NCI-H187 treated with DMSO at 0.1 percent for 48 hours (cell line): ENCODE data around the gene WIPF3.
A peak's percentile ranks its signal among the peaks of the same experiment; 100 is the strongest.

Experiments
- DNase-seq: peaks from one replicate; lab custom pipeline; 2025; lab: John Stamatoyannopoulos, UW

WIPF3 gene

DNA sequence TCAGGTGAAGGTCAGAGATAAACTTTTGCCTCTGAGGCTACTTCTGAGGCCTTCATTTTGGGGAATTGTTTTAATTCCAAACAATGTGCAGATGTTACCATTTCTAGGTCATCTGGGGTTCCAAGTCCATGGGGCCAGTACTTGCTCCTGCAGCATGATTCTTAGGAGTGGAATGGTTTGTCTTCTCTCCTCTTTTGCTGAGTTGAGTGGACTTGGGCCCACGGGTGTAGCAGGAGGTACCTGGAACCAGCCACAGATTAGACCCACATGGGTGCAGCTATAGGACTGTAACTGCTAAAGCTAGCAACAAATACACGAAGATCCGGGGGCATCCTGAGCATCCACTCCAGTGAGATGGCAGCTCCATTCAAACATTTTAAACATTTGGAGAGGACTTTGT lies 41.6 kb downstream of the WIPF3 start:
- DNase-seq = no peak

DNA sequence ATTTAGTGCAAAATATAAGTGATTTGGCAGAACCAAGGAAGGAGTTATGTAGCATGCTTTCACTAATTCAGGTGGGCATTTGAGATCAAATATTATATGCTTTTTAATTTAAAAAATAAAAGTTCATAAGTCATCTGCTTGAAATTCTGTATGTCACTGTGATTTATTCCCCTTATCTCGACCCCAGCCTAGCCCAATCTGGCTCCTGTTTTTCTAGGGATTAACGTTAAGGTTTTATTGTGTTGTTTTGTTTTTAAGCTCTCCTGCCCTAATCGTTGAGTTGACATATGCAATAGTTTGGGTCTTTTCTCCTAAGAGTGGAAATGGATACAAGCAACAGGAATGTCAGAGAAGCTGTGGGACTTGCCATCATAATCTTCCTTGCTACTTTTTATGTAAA lies 42.6 kb downstream of the WIPF3 start:
- DNase-seq = no peak

GRCh38 chr7:29851487-29851886 lies 45.2 kb downstream of the WIPF3 start:
- DNase-seq = no peak

DNA sequence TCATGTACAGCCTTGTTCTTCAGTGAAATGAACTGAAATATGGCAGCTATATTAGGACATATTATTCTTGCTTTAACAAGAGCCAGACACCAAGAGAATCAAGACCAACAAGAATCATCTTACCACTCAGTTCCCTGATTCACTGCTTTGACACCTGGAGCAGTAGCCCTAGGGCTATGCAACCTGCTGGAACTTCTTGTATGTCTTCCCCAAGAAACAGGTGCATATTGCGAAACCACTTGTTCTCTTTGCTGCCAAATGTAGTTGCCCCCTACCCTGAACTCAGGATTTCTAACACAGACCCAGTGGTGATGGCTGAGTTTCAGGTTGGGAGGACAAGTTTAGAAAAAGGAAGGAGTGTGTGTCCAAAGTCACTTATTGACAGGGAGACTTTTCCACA lies 46.1 kb downstream of the WIPF3 start:
- DNase-seq = no peak

DNA sequence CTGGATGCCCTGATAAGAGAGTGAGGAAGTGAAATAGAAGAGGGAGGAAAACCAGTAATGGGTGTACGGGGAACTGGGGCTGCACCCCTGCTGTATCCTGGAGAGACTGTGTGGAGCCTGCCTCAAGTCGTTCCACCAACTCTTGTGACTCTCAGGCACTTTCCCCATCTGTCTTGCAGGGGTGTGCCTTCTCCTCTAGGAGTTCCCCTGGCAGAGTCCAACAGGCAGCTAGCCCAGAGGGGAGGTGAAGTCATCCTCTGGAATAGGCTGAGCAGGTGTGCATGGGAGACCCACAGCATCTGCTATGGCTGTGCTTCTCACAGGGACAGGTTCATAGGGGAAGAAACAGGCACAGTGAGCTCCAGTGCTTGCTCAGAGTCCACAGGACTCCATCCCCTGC lies 46.8 kb downstream of the WIPF3 start:
- no peak for DNase-seq

DNA sequence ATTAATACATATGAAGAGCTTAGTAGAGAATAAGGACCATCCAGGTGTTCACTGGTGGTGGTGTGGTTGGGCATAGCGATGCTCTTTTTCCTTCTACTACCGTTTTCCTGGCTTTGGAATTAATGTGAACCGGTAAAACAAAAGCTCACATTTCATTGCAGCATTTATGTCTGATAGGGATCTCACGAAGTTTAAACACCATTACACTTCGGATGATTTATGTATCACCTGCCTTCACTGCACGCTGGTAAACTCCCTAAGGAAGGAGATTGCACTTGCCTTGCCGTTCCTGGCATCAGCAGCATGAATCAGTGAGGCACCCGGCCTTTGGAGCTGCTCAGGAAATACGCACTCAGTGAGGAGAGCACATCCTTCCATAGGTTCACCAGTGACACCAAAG lies 47.5 kb downstream of the WIPF3 start:
- no peak for DNase-seq

DNA sequence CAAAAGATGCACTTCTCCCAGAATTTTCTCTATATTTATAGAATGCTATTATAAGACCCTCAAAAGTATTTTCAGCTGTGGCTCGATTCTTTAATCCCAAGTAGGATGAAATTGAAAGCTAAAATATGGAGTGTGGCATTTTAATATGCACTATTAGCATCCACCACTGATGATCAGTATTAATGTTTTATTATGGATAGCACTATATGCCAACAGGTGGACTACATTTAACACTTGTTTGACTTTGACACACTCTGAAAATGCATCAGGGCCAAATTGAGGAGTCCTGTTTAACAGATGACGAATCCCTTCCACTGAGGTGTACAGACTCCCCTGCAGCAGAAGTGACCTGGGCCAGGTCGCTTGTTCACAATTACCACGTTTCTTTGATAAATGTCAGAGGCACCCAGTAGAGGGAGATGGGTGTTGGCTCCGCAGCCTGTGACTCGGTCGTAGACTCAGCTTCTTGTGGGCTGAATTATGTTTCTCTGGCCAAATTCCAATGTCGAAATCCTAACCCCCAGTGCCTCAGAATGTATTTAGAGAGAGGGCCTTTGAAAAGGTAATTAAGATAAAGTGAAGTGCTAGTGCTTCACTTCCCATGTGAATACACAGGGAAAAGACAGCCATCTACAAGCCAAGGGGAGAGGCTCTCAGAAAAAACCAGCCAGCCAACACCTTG lies 48.1 kb downstream of the WIPF3 start:
- DNase-seq = peak; percentile 26

- no peak for DNase-seq
These were observed 51.3 kb downstream of the WIPF3 start for GRCh38 chr7:29857654-29858053.

DNA sequence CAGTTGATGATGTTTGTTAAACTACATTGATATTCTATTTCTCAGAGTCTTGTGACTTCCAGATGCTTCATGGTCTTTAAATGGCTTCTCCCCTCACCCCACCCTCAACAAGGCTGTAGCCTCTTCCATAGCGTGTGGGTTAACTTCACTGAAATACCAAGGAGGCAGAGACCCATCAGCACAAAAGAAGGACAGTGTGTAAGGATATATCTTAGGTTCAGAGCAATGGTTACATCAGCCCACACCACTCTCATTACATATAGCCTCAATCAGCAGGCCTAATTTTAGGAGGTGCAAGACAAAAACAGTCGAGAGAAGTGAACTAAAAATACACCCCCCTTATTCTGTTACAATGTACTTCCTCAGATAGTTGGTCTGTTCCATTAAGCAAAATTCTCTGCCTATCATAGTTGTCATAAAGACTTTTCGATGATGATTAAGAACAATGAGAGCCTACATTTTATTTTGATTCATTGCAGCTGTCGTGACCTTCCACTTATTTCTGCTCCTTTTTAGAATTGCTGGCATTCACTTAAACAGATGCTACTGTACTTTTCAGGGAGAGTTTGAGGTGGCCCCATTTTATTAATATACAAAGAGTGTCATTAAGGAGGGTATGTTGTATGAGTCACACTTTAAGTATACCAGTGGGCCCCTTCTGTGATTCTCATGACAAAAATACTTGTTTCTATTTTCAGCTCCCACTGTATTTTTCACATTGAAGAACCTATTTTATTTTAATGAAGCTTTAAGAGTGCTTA lies 52.1 kb downstream of the WIPF3 start:
- DNase-seq = no peak

- no peak for DNase-seq
These were observed 52.8 kb downstream of the WIPF3 start for GRCh38 chr7:29859104-29859503.

GRCh38 chr7:29859524-29860185 lies 53.3 kb downstream of the WIPF3 start:
- no peak for DNase-seq

GRCh38 chr7:29860186-29860585 lies 53.9 kb downstream of the WIPF3 start:
- no peak for DNase-seq

- DNase-seq = no peak
These were observed 55.6 kb downstream of the WIPF3 start for GRCh38 chr7:29861884-29862283.

DNA sequence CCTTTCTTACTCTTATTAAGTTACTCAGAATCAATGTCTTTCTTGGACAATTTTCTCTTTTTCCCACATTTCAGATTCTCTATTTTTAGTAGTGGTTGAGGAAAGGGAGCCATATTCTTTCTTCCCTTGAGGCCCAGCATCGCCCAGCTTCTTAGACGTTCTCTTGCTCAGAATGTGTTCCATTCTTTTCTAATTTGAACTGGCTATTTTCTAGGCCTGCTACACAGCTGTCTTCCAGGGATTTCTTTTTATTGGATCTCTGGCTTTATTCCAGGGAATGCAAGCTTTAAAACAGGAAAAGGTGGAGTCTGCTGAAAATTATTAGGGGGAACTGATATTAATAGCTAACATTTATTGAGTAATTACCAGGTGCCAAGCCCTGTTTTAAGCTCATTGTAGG lies 58.3 kb downstream of the WIPF3 start:
- DNase-seq = no peak

DNA sequence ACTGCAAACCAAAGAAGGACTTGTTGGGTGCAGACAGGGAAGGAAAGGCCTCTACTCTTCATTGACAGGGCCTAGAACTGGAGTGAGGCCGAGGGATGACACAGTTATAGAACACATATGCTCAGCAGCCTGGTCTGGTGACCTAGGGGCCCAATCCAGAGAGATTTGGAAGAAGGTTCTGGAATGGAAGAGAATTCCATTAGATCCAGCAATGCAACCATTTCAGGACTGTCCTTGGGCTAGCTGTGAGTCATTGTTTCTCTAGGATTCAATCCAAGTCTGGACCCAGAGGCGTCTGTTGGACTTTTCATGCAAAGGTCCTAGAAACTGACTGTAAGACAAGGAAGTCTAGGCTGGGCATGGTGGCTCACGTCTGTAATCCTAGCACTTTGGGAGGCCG lies 59.2 kb downstream of the WIPF3 start:
- no peak for DNase-seq

GRCh38 chr7:29866490-29866930 lies 60.2 kb downstream of the WIPF3 start:
- DNase-seq = no peak

- no peak for DNase-seq
These were observed 65.6 kb downstream of the WIPF3 start for GRCh38 chr7:29871787-29872398.

DNA sequence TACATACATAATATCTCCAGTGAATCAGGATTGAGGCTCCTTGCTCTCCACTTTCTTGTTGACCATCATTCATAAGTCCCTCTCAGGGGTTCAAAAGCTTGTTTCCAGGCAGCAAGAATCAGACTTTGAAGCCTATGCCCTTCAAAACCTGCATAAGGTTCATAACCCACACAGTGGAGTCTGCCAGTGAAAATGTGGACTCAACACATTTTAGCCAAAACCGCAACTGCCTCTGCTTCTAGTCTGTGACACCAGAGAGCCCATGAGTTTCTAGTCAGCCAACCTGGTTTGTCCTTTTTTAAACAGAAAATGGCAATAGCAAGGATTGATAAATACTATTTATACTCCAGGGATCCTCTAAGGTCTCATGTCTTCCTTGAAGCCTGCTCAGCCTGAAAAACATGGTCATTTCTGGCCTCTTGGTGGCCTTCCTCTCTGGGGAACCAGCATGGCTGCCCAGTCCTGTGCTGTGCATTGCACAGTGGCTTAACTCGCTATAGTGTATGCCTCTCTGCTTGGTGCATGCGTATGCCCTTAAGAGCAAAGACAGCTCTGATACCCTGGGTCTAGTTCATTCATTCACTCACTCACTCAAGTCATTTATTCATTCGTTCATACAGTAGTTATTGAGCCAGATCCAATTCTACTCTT lies 67.5 kb downstream of the WIPF3 start:
- DNase-seq = no peak

DNA sequence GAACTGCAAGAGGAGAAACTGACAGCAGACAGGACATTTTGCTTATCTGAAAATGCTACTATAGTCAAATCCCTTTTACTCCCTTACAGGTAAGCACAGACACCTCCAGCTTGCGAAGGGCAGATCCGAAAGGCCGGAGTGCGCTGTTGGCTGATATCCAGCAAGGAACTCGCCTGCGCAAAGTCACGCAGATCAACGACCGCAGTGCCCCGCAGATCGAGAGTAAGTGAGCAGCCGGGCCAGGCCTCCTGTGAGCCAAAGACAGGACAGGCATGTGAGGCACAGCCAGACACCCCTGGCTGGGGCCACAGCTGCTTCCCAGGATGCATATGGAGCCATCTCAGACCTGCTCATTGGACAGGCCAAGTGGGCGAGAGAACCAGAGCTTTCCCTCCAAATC lies 69.4 kb downstream of the WIPF3 start:
- DNase-seq = no peak

DNA sequence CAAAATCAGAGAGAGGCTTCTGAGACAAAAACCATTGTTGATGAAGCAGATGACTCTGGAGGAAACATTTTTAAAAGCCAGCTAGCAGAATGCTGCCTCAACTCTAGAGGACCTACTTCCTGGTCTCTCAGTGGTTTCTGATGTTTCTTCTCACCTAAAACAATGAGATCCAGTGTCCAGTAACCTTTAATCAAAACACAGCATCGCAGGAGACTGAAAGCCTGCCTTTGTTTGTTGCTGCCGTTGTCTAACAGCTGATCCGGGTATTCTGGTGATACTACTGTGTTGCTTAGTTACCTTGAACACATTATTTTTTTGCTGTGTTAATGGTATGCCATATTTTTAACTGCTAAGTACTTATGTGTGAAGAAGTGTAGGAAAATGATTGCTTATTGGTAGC lies 70.9 kb downstream of the WIPF3 start:
- DNase-seq = no peak

GRCh38 chr7:29878081-29878688 lies 71.9 kb downstream of the WIPF3 start:
- DNase-seq = no peak

GRCh38 chr7:29879609-29880008 lies 73.3 kb downstream of the WIPF3 start:
- no peak for DNase-seq
